Epithelial cell of esophagus (primary cell): ENCODE results near the gene WDR87.

Experiments
- DNase-seq: peaks from one replicate; pipeline ENCODE4 v3.0.0; 2010; ENCODE audit warnings: low read depth
- H3K4me3 ChIP-seq: 2 replicates; pipeline ENCODE4 v1.5.1; 2011; ENCODE audit warnings: mild to moderate bottlenecking, low read length, control low read depth
- TF ChIP-seq, protein P1 (sequence below): IDR thresholded peaks from 2 replicates; pipeline ENCODE4 v1.5.1; 2011; ENCODE audit warnings: low read depth, mild to moderate bottlenecking, low read length, control low read depth, inconsistent platforms; ENCODE audit not compliant: insufficient read depth; ENCODE audit errors: missing control alignments

The WDR87 gene

DNA sequence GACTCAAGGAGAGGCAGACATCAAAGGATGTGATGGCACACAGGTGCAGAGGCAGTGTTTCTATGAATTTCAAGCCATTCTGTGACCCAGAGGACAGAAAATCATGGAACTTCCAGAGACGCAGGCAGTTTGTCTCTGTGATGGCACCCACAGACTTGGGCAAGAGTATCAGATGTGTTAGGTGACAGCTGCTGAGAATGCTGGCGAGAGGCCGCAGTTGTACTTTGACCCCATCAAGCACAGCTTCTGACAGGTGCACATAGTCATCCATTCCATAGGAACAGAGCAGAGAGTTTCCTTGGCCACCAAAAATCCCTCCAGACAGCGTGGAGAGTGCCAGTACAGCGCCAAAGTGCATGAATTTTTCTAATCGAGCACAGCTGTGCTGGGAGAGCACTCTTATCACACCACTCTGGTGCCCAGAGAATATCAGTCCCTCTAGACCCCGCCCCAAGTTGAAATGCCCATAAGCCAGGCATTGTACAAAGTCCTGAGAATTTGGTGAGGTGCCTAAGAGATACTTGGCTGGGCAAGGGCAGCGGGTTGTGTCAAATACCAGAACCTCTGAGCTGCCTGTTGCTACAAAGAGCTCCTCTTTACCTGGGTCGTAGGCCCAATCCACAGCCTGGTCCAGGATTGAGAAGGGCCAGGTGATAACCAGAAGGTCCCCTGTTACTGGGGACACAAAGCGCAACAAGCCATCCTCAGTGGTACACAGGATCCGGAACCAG is 12.4 kb downstream of the WDR87 start:
- no peak overlapping the region for H3K4me3 ChIP-seq
- TF ChIP-seq, protein P1, sequence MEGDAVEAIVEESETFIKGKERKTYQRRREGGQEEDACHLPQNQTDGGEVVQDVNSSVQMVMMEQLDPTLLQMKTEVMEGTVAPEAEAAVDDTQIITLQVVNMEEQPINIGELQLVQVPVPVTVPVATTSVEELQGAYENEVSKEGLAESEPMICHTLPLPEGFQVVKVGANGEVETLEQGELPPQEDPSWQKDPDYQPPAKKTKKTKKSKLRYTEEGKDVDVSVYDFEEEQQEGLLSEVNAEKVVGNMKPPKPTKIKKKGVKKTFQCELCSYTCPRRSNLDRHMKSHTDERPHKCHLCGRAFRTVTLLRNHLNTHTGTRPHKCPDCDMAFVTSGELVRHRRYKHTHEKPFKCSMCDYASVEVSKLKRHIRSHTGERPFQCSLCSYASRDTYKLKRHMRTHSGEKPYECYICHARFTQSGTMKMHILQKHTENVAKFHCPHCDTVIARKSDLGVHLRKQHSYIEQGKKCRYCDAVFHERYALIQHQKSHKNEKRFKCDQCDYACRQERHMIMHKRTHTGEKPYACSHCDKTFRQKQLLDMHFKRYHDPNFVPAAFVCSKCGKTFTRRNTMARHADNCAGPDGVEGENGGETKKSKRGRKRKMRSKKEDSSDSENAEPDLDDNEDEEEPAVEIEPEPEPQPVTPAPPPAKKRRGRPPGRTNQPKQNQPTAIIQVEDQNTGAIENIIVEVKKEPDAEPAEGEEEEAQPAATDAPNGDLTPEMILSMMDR: no peak
- no peak for DNase-seq

DNA sequence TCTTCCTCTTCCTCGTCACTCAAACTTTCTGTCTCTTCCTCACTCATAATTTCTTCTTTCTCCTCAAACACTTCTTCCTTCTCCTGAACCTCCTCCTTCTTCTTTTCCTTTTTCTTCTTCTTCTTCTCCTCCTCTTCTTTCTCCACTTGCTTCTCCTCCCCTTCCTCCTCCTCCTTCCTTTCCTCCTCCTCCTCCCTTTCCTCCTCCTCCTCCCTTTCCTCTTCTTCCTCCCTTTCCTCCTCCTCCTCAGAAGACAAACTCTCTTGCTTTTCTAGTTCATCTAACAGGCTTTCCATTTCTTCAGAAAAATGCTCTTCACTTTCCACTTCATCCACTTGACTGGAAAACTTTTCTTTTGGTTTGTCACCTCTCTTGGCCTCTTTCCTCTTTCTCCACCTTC is 19.8 kb downstream of the WDR87 start:
- DNase-seq: no peak
- no peak overlapping the region for H3K4me3 ChIP-seq
- TF ChIP-seq, protein P1: no peak

DNA sequence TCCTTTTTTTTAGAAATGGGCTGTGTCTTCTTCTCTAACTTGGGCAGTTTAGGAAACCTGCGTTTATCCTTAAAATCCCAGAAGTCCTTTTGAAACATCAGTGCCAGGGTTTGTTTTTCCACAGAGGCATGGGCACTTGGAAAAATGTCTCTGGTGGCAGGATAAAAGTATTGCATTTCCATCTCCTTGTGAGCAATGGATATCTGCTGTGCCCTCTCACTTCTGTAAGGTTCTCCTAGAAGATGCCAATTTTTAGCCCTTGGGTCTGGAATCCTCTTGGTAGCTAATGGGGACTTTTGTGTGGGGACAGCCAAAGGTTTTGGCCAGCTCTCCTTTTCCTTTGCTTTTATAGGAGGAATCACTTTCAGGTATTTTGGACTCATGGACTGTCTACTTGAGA is 21.0 kb downstream of the WDR87 start:
- TF ChIP-seq, protein P1: no peak

DNA sequence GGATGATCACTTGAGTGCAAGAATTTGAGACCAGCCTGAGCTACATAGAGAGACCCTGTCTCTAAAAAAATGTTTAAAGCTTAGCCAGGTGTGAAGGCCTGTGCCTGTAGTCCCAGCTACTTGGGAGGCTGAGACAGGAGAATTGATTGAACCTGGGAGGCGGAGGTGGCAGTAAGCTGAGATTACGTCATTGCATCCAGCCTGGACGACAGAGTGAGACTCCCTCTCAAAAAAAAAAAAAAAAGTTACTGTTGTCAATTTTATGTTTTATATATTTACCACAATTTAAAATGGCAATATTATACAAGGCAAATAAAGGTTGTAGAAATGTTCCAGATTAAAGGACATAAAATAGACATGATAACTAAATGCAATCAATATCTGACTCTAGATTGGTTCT is 29.2 kb downstream of the WDR87 start:
- DNase-seq: no peak
- TF ChIP-seq, protein P1: no peak
- no peak overlapping the region for H3K4me3 ChIP-seq

More for the DNA sequence above, 21.0 kb downstream of the WDR87 start:
- H3K4me3 ChIP-seq: no peak overlapping the region
- DNase-seq: no peak

DNA sequence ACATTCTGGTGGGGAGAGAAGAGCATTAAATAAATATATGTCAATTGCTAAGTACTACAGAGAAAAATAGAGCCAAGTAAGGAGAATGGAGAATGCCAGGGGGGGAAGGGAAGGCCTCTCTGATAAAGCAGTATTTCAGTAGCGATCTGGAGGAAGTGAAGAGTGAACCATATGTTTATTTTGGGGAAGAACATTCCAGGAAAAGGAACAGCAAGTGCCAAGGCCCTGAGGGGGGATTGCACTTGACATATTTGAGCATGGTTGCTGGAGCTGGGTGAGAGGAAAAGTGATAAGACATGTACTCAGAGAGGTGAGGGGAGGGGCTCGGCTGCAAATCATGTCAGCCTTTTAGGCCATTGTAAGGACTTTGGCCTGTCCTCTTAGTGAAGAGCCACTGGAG is 30.4 kb downstream of the WDR87 start:
- TF ChIP-seq, protein P1: no peak
- no peak for DNase-seq
- H3K4me3 ChIP-seq: no peak overlapping the region

DNA sequence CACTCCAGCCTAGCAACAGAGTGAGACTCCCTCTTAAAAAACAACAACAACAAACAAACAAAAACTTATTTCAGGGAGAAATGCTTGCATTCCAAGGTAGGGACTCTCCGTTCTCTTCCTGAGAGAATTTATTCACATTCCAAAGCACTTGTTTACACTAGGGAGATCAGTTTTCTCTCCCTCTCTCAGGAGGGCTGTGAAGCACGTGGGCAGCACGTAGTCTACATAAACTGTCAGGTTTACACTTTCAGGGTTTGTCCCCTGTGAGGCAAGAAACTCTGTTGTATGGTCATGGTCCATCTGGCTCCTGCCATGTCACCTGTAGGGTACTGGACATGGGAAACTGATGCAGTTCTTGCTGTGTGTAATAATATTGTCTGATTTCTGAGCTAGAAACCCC is 31.6 kb downstream of the WDR87 start:
- no peak for DNase-seq
- TF ChIP-seq, protein P1: no peak
- no peak overlapping the region for H3K4me3 ChIP-seq

DNA sequence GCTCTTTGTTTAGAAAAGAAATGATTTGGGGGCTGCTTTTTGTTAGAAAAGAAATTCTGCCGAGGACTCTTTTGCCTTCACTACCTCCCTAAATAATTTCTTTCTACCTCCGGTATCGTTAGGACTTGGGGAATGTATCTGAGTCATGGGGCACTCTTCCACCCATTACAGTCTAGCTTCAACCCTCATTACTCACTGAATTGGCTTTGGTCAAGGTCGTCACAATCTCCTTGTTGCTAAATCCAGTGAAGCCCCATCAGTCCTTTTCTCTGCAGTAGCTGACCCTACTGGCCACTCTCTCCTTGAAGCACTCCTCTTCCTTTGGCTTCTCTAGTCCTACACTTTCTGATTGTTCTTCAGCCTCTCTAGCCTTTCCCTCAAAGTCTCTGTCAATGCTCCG is 34.0 kb downstream of the WDR87 start:
- TF ChIP-seq, protein P1: no peak
- peak; percentile 17 for DNase-seq

More for the DNA sequence above, 34.0 kb downstream of the WDR87 start:
- no peak overlapping the region for H3K4me3 ChIP-seq
